Peyer's patch (tissue), 4 donors: ENCODE data around the gene DOK4. TPM values are rescaled to one million over a fixed set of nuclear protein-coding genes. Genes with fewer than 3 reads are reported as not detected.

Source experiments
- DNase-seq, 3 donors: peaks; one replicate each; pipeline ENCODE4 v3.0.0-alpha.2; 2017 to 2019
- H3K27ac ChIP-seq, 4 donors: fragments of 200-600 bp; sonication (generic); one replicate each; pipeline ENCODE4 v1.5.1; 2016 to 2019
- H3K27me3 ChIP-seq, 2 donors: fragments of 200-600 bp; sonication (generic); one replicate each; pipeline ENCODE4 v1.5.1; 2019
- H3K36me3 ChIP-seq, 3 donors: fragments of 200-600 bp; sonication (generic); one replicate each; pipeline ENCODE4 v1.5.1; 2016 to 2019
- H3K4me1 ChIP-seq, 4 donors: fragments of 200-600 bp; sonication (generic); one replicate each; pipeline ENCODE4 v1.5.1; 2016 to 2019
- H3K4me3 ChIP-seq, 4 donors: fragments of 200-600 bp; sonication (generic); 1 replicate in 3 of 4; 2 replicates in 1 of 4; pipeline ENCODE4 v1.5.1; 2016 to 2019; ENCODE audit warnings: mild to moderate bottlenecking in 1 of 4
- H3K9me3 ChIP-seq, 4 donors: fragments of 200-600 bp; sonication (generic); one replicate each; pipeline ENCODE4 v1.5.1; 2016 to 2019; ENCODE audit warnings: mild to moderate bottlenecking in 1 of 4
- CTCF ChIP-seq, 6 experiments: fragments of 450-650 bp in 4 of 6; fragments of 200-600 bp in 2 of 6; sonication (generic) in 1 of 6; IDR thresholded peaks; one replicate each; pipeline ENCODE4 v1.5.1; 2017 to 2019; ENCODE audit warnings: antibody characterized with exemption in 6 of 6, mild to moderate bottlenecking in 3 of 6, moderate library complexity in 1 of 6
- POLR2A ChIP-seq, 2 donors: fragments of 450-650 bp; IDR thresholded peaks; one replicate each; pipeline ENCODE4 v1.5.1; 2017; ENCODE audit warnings: antibody characterized with exemption in 2 of 2, mild to moderate bottlenecking in 2 of 2, moderate library complexity in 2 of 2
- total RNA-seq, 4 donors: library from RNA; depleted of rRNA; stranded (reverse); fragments of >200 nt; gene quantifications; one replicate each; pipeline ENCODE4 v1.1.0, GENCODE V29; 2016

DOK4 gene
- total RNA-seq, 4 donors from 2014 or later: 81.7 to 209 (median 189) TPM

DNA sequence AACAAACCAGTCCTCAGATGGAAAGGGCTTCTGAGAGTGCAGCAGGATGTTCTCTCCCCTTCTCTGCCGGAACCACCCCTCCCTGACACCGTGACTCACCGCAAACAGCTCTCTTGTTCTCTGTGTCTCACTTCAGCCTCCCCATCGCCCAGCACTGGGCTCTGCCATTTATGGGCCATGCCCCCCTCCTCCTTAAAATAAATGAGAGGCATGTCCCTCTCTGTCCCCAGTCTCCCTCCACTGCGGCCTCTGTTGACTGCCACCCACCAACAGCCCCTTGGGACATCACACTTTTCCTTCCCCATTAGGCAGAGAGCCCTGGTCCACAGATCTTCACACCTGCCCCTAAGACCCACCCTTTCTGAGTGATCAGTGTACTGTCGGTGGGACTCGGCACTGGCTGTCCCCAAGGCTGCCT is 43.8 kb upstream of the DOK4 start:
- Histone ChIP-seq H3K27ac (peak overlapping the region; percentile 55 to 75 (median 58)), H3K9me3 (no peaks in the 10 kb centered on the region), H3K4me3 (no peak overlapping the region), H3K4me1 (peaks cover 0 to 42% (median 16%) of the 10 kb centered on the region in 4 donors), H3K27me3 (no peaks in the 10 kb centered on the region), H3K36me3 (no peaks in the 10 kb centered on the region)
- TF ChIP-seq POLR2A (IDR thresholded peaks at IDR 0.05) (no peak), CTCF (IDR thresholded peaks at IDR 0.05) (no peak)
- peak; percentile 53 to 87 (median 76) for DNase-seq

GRCh38 chr16:57529391-57530103 is 43.3 kb upstream of the DOK4 start:
- Histone ChIP-seq H3K9me3 (no peaks in the 10 kb centered on the region), H3K36me3 (no peaks in the 10 kb centered on the region), H3K27me3 (no peaks in the 10 kb centered on the region), H3K4me3 (peak overlapping the region in 3 of 4 donors; percentile 21 to 57 (median 54)), H3K27ac (peak overlapping the region in 3 of 4 donors; percentile 2 to 75 (median 59)), H3K4me1 (peaks cover 0 to 38% (median 16%) of the 10 kb centered on the region in 4 donors)
- no peak for TF ChIP-seq CTCF (IDR thresholded peaks at IDR 0.05)
- TF ChIP-seq POLR2A (IDR thresholded peaks at IDR 0.05): no peak
- DNase-seq: peak in 2 of 3 donors; percentile 49

GRCh38 chr16:57528499-57529390 is 42.5 kb upstream of the DOK4 start:
- peak overlapping the region; percentile 2 to 75 (median 59) for H3K27ac ChIP-seq
- TF ChIP-seq POLR2A (IDR thresholded peaks at IDR 0.05) (peak in 1 of 2 donors; percentile 30), CTCF (IDR thresholded peaks at IDR 0.05) (no peak)

DNA sequence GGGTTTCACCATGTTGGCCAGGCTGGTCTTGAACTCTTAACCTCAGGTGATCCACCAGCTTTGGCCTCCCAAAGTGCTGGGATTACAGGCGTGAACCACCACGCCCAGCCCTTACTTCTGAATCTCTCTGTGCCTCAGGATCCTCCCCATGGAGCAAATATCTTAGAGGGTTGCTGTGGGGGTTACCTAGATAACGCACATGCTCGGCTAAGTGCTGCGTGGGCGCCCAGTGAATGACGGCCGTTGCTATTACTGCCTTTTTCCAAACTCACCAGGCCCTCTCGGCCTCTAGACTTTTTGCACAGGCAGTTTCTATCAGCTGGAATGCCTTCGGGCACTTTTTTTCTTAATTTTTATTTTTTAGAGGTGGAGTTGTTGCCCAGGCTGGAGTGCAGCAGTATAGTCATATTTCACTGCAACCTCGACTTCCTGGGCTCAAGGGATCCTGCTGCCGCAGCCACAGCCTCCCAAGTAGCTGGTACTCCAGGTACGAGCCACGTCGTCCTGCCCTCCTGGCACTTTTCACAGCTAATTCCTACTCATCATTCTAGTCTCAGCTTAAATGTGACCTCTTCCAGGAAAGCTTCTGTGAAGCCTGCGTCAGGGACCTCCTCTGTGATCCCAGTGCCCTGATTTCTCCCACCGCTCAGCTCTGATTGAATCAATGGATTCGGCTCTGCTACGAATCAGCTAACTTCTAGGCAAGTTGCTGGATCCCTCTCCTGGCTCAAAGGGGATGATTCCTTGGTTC is 41.5 kb upstream of the DOK4 start:
- TF ChIP-seq POLR2A (IDR thresholded peaks at IDR 0.05): no peak
- TF ChIP-seq CTCF (IDR thresholded peaks at IDR 0.05): no peak
- H3K4me3 ChIP-seq: peak overlapping the region in 2 of 4 donors; percentile 54 to 57
- no peaks in the 10 kb centered on the region for H3K27me3 ChIP-seq
- peak in 1 of 3 donors; percentile 20 for DNase-seq
- H3K9me3 ChIP-seq: no peaks in the 10 kb centered on the region
- H3K36me3 ChIP-seq: no peaks in the 10 kb centered on the region
- H3K27ac ChIP-seq: peak overlapping the region in 2 of 4 donors; percentile 5 to 59
- H3K4me1 ChIP-seq: peaks cover 0 to 25% (median 16%) of the 10 kb centered on the region in 4 donors

More at GRCh38 chr16:57528499-57529390, 42.5 kb upstream of the DOK4 start:
- Histone ChIP-seq H3K4me3 (peak overlapping the region in 3 of 4 donors; percentile 21 to 57 (median 54)), H3K36me3 (no peaks in the 10 kb centered on the region), H3K9me3 (no peaks in the 10 kb centered on the region), H3K27me3 (no peaks in the 10 kb centered on the region), H3K4me1 (peaks cover 0 to 33% (median 16%) of the 10 kb centered on the region in 4 donors)
- DNase-seq: peak in 2 of 3 donors; percentile 85 to 89

DNA sequence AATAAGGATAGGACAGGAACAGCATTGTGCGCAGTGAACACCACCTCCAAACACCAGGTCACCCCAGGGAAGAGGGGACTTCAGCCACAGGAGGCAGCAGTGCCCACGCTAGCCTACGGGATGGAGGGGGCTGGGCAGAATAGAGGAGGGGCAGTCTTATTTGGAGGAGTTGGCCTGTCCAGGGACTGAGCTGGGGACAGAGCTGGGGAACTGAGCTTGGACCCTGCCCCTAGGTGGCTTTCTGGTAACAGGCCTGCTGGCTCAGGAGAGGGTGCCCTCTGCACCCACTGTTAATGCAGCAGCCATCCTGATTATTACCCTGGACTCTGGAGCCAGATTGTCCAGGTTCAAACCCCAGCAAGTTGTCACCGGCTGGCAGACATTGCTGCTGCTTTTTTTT is 40.7 kb upstream of the DOK4 start:
- Histone ChIP-seq H3K9me3 (no peaks in the 10 kb centered on the region), H3K4me1 (peaks cover 0 to 24% (median 16%) of the 10 kb centered on the region in 4 donors), H3K4me3 (no peak overlapping the region), H3K36me3 (no peaks in the 10 kb centered on the region), H3K27me3 (no peaks in the 10 kb centered on the region), H3K27ac (peak overlapping the region in 1 of 4 donors; percentile 3)
- TF ChIP-seq CTCF (IDR thresholded peaks at IDR 0.05) (no peak), POLR2A (IDR thresholded peaks at IDR 0.05) (no peak)
- DNase-seq: peak in 1 of 3 donors; percentile 59
